Measurements from ENCODE around the gene DCANP1. TPM values are rescaled to one million over a fixed set of nuclear protein-coding genes. Genes with fewer than 3 reads are reported as not detected.

Gene DCANP1
- total and polyA plus RNA-seq, 4 donors = 0.05 TPM; not detected in 3

DNA sequence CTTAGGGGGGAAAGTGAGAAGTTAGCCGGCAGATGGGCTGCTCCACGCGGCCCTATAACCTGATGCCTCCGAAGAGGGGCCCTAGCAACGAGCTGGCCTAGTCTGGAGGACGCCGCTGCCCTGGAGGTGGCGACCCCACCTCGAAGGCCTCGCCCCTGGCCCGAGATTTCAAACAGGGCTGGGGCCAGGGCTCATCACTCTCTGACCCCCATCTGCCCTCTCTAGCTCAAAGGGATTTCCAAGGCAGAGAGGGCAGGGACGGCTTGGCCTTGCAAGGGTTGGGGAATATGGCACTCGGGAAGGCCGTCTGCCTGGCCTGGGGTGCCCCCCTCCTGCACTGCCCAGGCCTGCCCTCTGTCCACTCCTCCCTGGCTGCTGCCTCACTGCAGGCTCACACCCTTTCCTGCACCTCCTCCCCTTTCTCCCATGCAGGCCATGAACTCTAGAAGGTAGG lies 30.5 kb upstream of the DCANP1 start:
- TF ChIP-seq HNF4G (IDR thresholded peaks at IDR 0.05) (no peak), EGR1 (IDR thresholded peaks at IDR 0.05; ENCODE audit: low read depth in 2 of 2) (no peak), GABPA (IDR thresholded peaks at IDR 0.05 in 1 of 2, conservative IDR thresholded peaks at IDR 0.05 in 1 of 2) (no peak), RAD21 (IDR thresholded peaks at IDR 0.05) (no peak), RXRA (IDR thresholded peaks at IDR 0.05) (no peak), FOXA1 (IDR thresholded peaks at IDR 0.05) (no peak), NR2F2 (IDR thresholded peaks at IDR 0.05) (no peak), TAF1 (conservative IDR thresholded peaks at IDR 0.05) (no peak), HNF4A (conservative IDR thresholded peaks at IDR 0.05) (no peak), JUND (IDR thresholded peaks at IDR 0.05) (no peak), SP1 (IDR thresholded peaks at IDR 0.05) (no peak), FOXA2 (IDR thresholded peaks at IDR 0.05) (no peak), YY1 (IDR thresholded peaks at IDR 0.05) (no peak)
- TF ChIP-seq, protein P1, sequence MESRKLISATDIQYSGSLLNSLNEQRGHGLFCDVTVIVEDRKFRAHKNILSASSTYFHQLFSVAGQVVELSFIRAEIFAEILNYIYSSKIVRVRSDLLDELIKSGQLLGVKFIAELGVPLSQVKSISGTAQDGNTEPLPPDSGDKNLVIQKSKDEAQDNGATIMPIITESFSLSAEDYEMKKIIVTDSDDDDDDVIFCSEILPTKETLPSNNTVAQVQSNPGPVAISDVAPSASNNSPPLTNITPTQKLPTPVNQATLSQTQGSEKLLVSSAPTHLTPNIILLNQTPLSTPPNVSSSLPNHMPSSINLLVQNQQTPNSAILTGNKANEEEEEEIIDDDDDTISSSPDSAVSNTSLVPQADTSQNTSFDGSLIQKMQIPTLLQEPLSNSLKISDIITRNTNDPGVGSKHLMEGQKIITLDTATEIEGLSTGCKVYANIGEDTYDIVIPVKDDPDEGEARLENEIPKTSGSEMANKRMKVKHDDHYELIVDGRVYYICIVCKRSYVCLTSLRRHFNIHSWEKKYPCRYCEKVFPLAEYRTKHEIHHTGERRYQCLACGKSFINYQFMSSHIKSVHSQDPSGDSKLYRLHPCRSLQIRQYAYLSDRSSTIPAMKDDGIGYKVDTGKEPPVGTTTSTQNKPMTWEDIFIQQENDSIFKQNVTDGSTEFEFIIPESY (IDR thresholded peaks at IDR 0.05) = no peak
- TF ChIP-seq, protein P2, sequence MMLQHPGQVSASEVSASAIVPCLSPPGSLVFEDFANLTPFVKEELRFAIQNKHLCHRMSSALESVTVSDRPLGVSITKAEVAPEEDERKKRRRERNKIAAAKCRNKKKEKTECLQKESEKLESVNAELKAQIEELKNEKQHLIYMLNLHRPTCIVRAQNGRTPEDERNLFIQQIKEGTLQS (IDR thresholded peaks at IDR 0.05) = no peak
- TF ChIP-seq, protein P3, sequence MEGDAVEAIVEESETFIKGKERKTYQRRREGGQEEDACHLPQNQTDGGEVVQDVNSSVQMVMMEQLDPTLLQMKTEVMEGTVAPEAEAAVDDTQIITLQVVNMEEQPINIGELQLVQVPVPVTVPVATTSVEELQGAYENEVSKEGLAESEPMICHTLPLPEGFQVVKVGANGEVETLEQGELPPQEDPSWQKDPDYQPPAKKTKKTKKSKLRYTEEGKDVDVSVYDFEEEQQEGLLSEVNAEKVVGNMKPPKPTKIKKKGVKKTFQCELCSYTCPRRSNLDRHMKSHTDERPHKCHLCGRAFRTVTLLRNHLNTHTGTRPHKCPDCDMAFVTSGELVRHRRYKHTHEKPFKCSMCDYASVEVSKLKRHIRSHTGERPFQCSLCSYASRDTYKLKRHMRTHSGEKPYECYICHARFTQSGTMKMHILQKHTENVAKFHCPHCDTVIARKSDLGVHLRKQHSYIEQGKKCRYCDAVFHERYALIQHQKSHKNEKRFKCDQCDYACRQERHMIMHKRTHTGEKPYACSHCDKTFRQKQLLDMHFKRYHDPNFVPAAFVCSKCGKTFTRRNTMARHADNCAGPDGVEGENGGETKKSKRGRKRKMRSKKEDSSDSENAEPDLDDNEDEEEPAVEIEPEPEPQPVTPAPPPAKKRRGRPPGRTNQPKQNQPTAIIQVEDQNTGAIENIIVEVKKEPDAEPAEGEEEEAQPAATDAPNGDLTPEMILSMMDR (IDR thresholded peaks at IDR 0.05; ENCODE audit: low read depth, low read length, missing input control) = no peak
- TF ChIP-seq, protein P4, sequence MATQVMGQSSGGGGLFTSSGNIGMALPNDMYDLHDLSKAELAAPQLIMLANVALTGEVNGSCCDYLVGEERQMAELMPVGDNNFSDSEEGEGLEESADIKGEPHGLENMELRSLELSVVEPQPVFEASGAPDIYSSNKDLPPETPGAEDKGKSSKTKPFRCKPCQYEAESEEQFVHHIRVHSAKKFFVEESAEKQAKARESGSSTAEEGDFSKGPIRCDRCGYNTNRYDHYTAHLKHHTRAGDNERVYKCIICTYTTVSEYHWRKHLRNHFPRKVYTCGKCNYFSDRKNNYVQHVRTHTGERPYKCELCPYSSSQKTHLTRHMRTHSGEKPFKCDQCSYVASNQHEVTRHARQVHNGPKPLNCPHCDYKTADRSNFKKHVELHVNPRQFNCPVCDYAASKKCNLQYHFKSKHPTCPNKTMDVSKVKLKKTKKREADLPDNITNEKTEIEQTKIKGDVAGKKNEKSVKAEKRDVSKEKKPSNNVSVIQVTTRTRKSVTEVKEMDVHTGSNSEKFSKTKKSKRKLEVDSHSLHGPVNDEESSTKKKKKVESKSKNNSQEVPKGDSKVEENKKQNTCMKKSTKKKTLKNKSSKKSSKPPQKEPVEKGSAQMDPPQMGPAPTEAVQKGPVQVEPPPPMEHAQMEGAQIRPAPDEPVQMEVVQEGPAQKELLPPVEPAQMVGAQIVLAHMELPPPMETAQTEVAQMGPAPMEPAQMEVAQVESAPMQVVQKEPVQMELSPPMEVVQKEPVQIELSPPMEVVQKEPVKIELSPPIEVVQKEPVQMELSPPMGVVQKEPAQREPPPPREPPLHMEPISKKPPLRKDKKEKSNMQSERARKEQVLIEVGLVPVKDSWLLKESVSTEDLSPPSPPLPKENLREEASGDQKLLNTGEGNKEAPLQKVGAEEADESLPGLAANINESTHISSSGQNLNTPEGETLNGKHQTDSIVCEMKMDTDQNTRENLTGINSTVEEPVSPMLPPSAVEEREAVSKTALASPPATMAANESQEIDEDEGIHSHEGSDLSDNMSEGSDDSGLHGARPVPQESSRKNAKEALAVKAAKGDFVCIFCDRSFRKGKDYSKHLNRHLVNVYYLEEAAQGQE (IDR thresholded peaks at IDR 0.05) = no peak
- TF ChIP-seq, protein P5, sequence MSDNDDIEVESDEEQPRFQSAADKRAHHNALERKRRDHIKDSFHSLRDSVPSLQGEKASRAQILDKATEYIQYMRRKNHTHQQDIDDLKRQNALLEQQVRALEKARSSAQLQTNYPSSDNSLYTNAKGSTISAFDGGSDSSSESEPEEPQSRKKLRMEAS (IDR thresholded peaks at IDR 0.05) = no peak
- 58% methylated on average over 14 of the region's 14 CpGs for WGBS
- Histone ChIP-seq H3K9ac (ENCODE audit: low read depth in 1 of 2, low read length in 2 of 2) (no peak overlapping the region), H3K27ac (ENCODE audit: low read depth in 1 of 2, low read length in 2 of 2) (no peak overlapping the region), H3K36me3 (ENCODE audit: control insufficient read depth in 4 of 4, insufficient read depth in 3 of 4, low read depth in 1 of 4, low read length in 3 of 4) (no peaks in the 10 kb centered on the region), H3K4me1 (ENCODE audit: control insufficient read depth in 4 of 4, insufficient read depth in 4 of 4, low read length in 3 of 4) (no peaks in the 10 kb centered on the region), H3K27me3 (ENCODE audit: control insufficient read depth in 4 of 4, insufficient read depth in 4 of 4, low read length in 3 of 4) (peaks cover 0 to 2% (median 0%) of the 10 kb centered on the region in 4 donors), H3K9me3 (ENCODE audit: control insufficient read depth in 4 of 4, low read length in 3 of 4) (no peaks in the 10 kb centered on the region), H3K4me3 (ENCODE audit: low read depth in 1 of 3, low read length in 3 of 3) (no peak overlapping the region)
- DNase-seq (ENCODE audit: low spot score) = no peak
